Lung (tissue), 12 donors: ENCODE results near the gene REXO5. TPM values are rescaled to one million over a fixed set of nuclear protein-coding genes. Genes with fewer than 3 reads are reported as not detected.

ENCODE experiments used
- ATAC-seq: fragments of 200-7000 bp; cut with Tn5 transposase; one replicate; pipeline ENCODE4 v1.9.1; 2020; ENCODE audit warnings: moderate number of reproducible peaks; ENCODE audit not compliant: insufficient read depth, low FRiP score
- DNase-seq, 3 donors: peaks; one replicate each; pipeline ENCODE4 v3.0.0-alpha.2; 2013 to 2017
- H3K27ac ChIP-seq, 2 donors: one replicate each; pipeline ENCODE4 v1.5.1; 2013; ENCODE audit warnings: mild to moderate bottlenecking in 2 of 2, moderate library complexity in 2 of 2, control low read depth in 1 of 2, inconsistent platforms in 1 of 2, low read depth in 1 of 2, low read length in 1 of 2
- H3K27me3 ChIP-seq, 3 donors: one replicate each; pipeline ENCODE4 v1.5.1; 2013; ENCODE audit warnings: low read length in 2 of 3; ENCODE audit not compliant: control insufficient read depth in 3 of 3, insufficient read depth in 3 of 3
- H3K36me3 ChIP-seq, 4 donors: one replicate each; pipeline ENCODE4 v1.5.1; 2013; ENCODE audit warnings: low read length in 4 of 4, mild to moderate bottlenecking in 1 of 4, moderate library complexity in 1 of 4; ENCODE audit not compliant: control insufficient read depth in 4 of 4, insufficient read depth in 4 of 4
- H3K4me1 ChIP-seq, 5 donors: one replicate each; pipeline ENCODE4 v1.5.1; 2013; ENCODE audit warnings: low read length in 5 of 5, mild to moderate bottlenecking in 2 of 5, moderate library complexity in 1 of 5; ENCODE audit not compliant: control insufficient read depth in 5 of 5, insufficient read depth in 5 of 5
- H3K4me3 ChIP-seq: one replicate; pipeline ENCODE4 v1.5.1; 2013; ENCODE audit warnings: mild to moderate bottlenecking, control low read depth, moderate library complexity
- H3K9ac ChIP-seq, 2 donors: one replicate each; pipeline ENCODE4 v1.5.1; 2013; ENCODE audit warnings: low read length in 2 of 2, control low read depth in 1 of 2; ENCODE audit not compliant: insufficient read depth in 1 of 2
- H3K9me3 ChIP-seq, 4 donors: one replicate each; pipeline ENCODE4 v1.5.1; 2013; ENCODE audit warnings: low read length in 3 of 4, mild to moderate bottlenecking in 1 of 4, moderate library complexity in 1 of 4; ENCODE audit not compliant: control insufficient read depth in 4 of 4, insufficient read depth in 3 of 4
- WGBS, 2 donors: extraction: QIAGEN DNeasy Blood & Tissue Kit; methylation state at CpG; one replicate each; pipeline ENCODE4 v1.1.7; 2013; 5-methylcytosine and 5-hydroxymethylcytosine counted together
- polyA plus RNA-seq, 2 donors: library from polyadenylated mRNA; stranded (reverse); fragments of 200-250 nt; gene quantifications; one replicate each; pipeline ENCODE4 v1.2.1, GENCODE V29; 2013
- total RNA-seq, 2 donors: library from RNA; depleted of rRNA in 1 of 2; stranded (reverse); fragments of >200 nt in 1 of 2; gene quantifications; one replicate each; pipeline ENCODE4 v1.2.1, GENCODE V29; 2014 to 2021
- TF ChIP-seq, protein P1 (sequence below): IDR thresholded peaks from 2 replicates; pipeline ENCODE4 v1.5.1; 2012; ENCODE audit warnings: mild to moderate bottlenecking; ENCODE audit errors: control extremely low read depth, extremely low read depth
- donor health status: control.
- donor health status: control.
- donor health status: Bipolar disorder and iron deficiency.
- donor health status: healthy.
- donor health status: DM: yes; HTN: yes; CAD: no.

REXO5 gene
- total and polyA plus RNA-seq, 4 donors, result 0.73 to 6.3 (median 1.8) TPM

DNA sequence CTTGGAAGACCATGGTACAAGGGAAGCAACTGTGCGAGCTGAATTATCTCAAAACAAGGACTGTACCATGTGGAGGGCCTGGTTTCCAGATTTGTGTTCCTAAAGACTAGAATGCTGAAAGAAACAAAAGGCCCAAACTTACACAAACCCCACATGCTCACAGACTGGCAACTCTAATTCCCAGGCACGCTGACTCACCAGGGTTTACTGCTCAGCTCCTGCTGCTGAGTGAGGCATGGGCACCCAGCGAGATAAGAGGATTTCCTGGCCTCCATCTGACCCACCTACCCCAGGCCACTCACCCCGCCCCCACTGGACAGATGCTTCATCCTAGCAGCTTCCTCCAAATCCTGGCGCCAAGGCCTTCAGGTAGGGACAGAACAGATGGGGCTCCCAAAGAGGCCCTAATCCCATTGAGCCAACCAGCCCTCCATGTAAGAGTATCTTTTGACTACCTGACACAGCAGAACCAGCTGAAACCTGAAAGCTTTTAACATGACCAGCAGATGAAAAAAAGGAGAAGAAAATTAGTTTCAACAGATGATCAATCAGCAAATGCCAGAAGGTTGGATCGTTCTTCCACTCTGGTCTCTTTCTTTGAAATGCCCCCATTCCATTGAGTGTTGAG, 59.9 kb downstream of the REXO5 start:
- peak; percentile 8 for ATAC-seq
- no peaks in the 10 kb centered on the region for H3K27me3 ChIP-seq

DNA sequence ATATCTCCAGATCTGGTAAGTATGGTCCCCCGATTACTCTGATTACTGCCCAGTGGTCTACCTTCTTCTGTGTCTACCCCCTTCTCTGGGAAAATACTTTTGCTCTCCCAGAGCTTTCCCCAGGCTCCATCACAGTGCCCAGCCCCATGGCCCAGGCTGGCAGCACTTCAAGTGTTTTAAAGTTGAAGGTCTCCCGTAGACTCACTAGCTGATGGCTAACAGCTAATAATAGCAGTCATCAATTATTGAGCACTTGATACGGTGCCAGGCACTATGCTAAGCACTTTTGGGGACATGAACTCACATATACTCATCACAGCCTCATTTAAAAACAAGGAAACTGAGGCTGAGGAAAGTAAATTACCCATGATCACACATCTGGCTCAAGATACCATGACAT, 60.5 kb downstream of the REXO5 start:
- ATAC-seq, result no peak
- Histone ChIP-seq H3K27ac (no peak overlapping the region), H3K4me1 (peaks cover 9 to 62% (median 57%) of the 10 kb centered on the region in 5 donors), H3K4me3 (no peak overlapping the region), H3K9ac (no peak overlapping the region), H3K27me3 (no peaks in the 10 kb centered on the region), H3K9me3 (peaks cover 0 to 4% (median 0%) of the 10 kb centered on the region in 4 donors), H3K36me3 (peaks cover 0 to 8% (median 4%) of the 10 kb centered on the region in 4 donors)
- WGBS, 2 donors, result 66 to 87% methylated on average over 3 of the region's 3 CpGs
- DNase-seq, result peak in 2 of 3 donors; percentile 38 to 58
- TF ChIP-seq, protein P1, sequence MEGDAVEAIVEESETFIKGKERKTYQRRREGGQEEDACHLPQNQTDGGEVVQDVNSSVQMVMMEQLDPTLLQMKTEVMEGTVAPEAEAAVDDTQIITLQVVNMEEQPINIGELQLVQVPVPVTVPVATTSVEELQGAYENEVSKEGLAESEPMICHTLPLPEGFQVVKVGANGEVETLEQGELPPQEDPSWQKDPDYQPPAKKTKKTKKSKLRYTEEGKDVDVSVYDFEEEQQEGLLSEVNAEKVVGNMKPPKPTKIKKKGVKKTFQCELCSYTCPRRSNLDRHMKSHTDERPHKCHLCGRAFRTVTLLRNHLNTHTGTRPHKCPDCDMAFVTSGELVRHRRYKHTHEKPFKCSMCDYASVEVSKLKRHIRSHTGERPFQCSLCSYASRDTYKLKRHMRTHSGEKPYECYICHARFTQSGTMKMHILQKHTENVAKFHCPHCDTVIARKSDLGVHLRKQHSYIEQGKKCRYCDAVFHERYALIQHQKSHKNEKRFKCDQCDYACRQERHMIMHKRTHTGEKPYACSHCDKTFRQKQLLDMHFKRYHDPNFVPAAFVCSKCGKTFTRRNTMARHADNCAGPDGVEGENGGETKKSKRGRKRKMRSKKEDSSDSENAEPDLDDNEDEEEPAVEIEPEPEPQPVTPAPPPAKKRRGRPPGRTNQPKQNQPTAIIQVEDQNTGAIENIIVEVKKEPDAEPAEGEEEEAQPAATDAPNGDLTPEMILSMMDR, result no peak

More for the DNA sequence above, 59.9 kb downstream of the REXO5 start:
- Histone ChIP-seq H3K9ac (peak overlapping the region in 1 of 2 donors; percentile 23), H3K36me3 (peaks cover 4 to 10% (median 6%) of the 10 kb centered on the region in 4 donors), H3K4me1 (peaks cover 6 to 57% (median 53%) of the 10 kb centered on the region in 5 donors), H3K9me3 (peaks cover 0 to 4% (median 0%) of the 10 kb centered on the region in 4 donors), H3K27ac (peak overlapping the region in 1 of 2 donors; percentile 47), H3K4me3 (no peak overlapping the region)
- TF ChIP-seq, protein P1, result no peak
- DNase-seq, result no peak
- WGBS, 2 donors, result 71 to 73% methylated on average over 6 of the region's 6 CpGs

DNA sequence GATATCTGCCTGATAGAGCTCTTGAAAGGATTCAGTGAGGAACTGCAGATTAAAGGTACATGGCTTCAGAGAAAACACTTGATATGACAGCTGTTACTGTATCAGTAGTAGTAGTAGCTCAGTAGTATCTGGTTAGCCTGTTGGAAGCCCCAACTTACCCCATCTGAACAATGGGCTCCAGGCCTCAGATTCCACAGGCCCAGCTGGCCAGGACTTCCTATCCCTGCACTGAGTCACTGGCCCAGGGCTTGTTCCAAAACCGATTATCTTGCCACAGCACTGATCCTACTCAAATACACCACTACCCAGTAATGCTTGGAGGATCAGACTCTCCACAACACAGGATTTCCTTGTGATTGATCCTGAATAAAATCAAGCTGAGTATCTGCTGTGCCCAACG, 61.3 kb downstream of the REXO5 start:
- DNase-seq (no peak), ATAC-seq (no peak)
- Histone ChIP-seq H3K27me3 (no peaks in the 10 kb centered on the region), H3K4me3 (no peak overlapping the region), H3K4me1 (peaks cover 9 to 65% (median 58%) of the 10 kb centered on the region in 5 donors), H3K36me3 (peaks cover 0 to under 1% (median 0%) of the 10 kb centered on the region in 4 donors), H3K9ac (no peak overlapping the region), H3K27ac (no peak overlapping the region), H3K9me3 (no peaks in the 10 kb centered on the region)
- WGBS, 2 donors, result 82 to 83% methylated on average over 2 of the region's 2 CpGs
- TF ChIP-seq, protein P1, result no peak
